CD14-positive monocyte (primary cell): Measurements from ENCODE around the gene SIDT2. TPM values are rescaled to one million over a fixed set of nuclear protein-coding genes. Genes with fewer than 3 reads are reported as not detected.

Experiments
- DNase-seq, 3 donors: peaks; one replicate each; pipeline ENCODE4 v3.0.0-alpha.2; 2011 to 2022
- H2AFZ ChIP-seq: 2 replicates; pipeline ENCODE4 v1.6.0; 2012; ENCODE audit warnings: mild to moderate bottlenecking, low read depth, low read length, inconsistent platforms; ENCODE audit not compliant: insufficient read depth, poor library complexity, severe bottlenecking
- H3K27ac ChIP-seq, 2 donors: 1 replicate in 1 of 2; 2 replicates in 1 of 2; pipeline ENCODE4 v1.5.1; 2012 to 2013; ENCODE audit warnings: low read length in 2 of 2, control low read depth in 1 of 2, inconsistent platforms in 1 of 2, low read depth in 1 of 2, mild to moderate bottlenecking in 1 of 2
- H3K27me3 ChIP-seq, 2 donors: one replicate each; pipeline versions ENCODE4 v1.6.0 to v1.6.1; 2011 to 2013; ENCODE audit warnings: low read length in 2 of 2; ENCODE audit not compliant: control insufficient read depth in 2 of 2, insufficient read depth in 2 of 2
- H3K36me3 ChIP-seq, 2 donors: replicated peaks in 1 of 2; 1 replicate in 1 of 2; 2 replicates in 1 of 2; pipeline versions ENCODE4 v1.5.1 to v1.6.1; 2012 to 2013; ENCODE audit warnings: low read length in 2 of 2, control low read depth in 1 of 2, inconsistent platforms in 1 of 2, mild to moderate bottlenecking in 1 of 2; ENCODE audit not compliant: insufficient read depth in 2 of 2, control insufficient read depth in 1 of 2
- H3K4me1 ChIP-seq, 2 donors: 1 replicate in 1 of 2; 2 replicates in 1 of 2; pipeline versions ENCODE4 v1.5.1 to v1.6.1; 2012 to 2013; ENCODE audit warnings: low read length in 2 of 2, control low read depth in 1 of 2, inconsistent platforms in 1 of 2, mild to moderate bottlenecking in 1 of 2, moderate library complexity in 1 of 2; ENCODE audit not compliant: insufficient read depth in 2 of 2, control insufficient read depth in 1 of 2
- H3K4me2 ChIP-seq: replicated peaks from 2 replicates; pipeline ENCODE3; 2012; ENCODE audit warnings: low read length, moderate library complexity, mild to moderate bottlenecking; ENCODE audit not compliant: poor library complexity, severe bottlenecking; ENCODE audit errors: extremely low read depth
- H3K4me3 ChIP-seq, 3 experiments: fragments of 200-600 bp in 1 of 3; sonication (generic) in 1 of 3; replicated peaks in 1 of 3; 1 replicate in 2 of 3; 2 replicates in 1 of 3; pipeline ENCODE4 v1.5.1; 2011 to 2013; ENCODE audit warnings: low read length in 3 of 3, mild to moderate bottlenecking in 3 of 3, control low read depth in 2 of 3, low read depth in 2 of 3, inconsistent platforms in 1 of 3, moderate library complexity in 1 of 3
- H3K79me2 ChIP-seq: 2 replicates; pipeline ENCODE4 v1.6.0; 2012; ENCODE audit warnings: mild to moderate bottlenecking, control low read depth, inconsistent platforms, low read length, moderate library complexity; ENCODE audit not compliant: insufficient read depth
- H3K9ac ChIP-seq: 2 replicates; pipeline ENCODE4 v1.6.0; 2017; ENCODE audit warnings: low read length, mild to moderate bottlenecking; ENCODE audit not compliant: insufficient read depth, poor library complexity, severe bottlenecking
- H3K9me3 ChIP-seq, 2 donors: replicated peaks in 1 of 2; 1 replicate in 1 of 2; 2 replicates in 1 of 2; pipeline versions ENCODE4 v1.5.1 to v1.6.1; 2012 to 2013; ENCODE audit warnings: low read length in 2 of 2, control low read depth in 1 of 2; ENCODE audit not compliant: control insufficient read depth in 1 of 2, insufficient read depth in 1 of 2
- H4K20me1 ChIP-seq: 2 replicates; pipeline ENCODE4 v1.6.0; 2012; ENCODE audit warnings: mild to moderate bottlenecking, low read length, control low read depth, moderate library complexity; ENCODE audit not compliant: insufficient read depth
- H3K27ac Mint-ChIP-seq, 7 donors: one replicate each; pipeline ENCODE4 v1.8.0; 2020; ENCODE audit warnings: mild to moderate bottlenecking in 7 of 7, mixed read lengths in 7 of 7, moderate library complexity in 6 of 7, inconsistent platforms in 2 of 7
- H3K27me3 Mint-ChIP-seq, 3 donors: one replicate each; pipeline ENCODE4 v1.8.0; 2021 to 2022; ENCODE audit warnings: low read depth in 3 of 3, mild to moderate bottlenecking in 3 of 3, mixed read lengths in 3 of 3, moderate library complexity in 3 of 3, inconsistent platforms in 1 of 3
- H3K36me3 Mint-ChIP-seq, 2 donors: one replicate each; pipeline ENCODE4 v1.8.0; 2020; ENCODE audit warnings: mixed read lengths in 2 of 2, inconsistent platforms in 1 of 2, mild to moderate bottlenecking in 1 of 2
- H3K4me1 Mint-ChIP-seq: one replicate; pipeline ENCODE4 v1.8.0; 2020; ENCODE audit warnings: mild to moderate bottlenecking, mixed read lengths
- H3K4me3 Mint-ChIP-seq, 2 donors: one replicate each; pipeline ENCODE4 v1.8.0; 2020; ENCODE audit warnings: mild to moderate bottlenecking in 2 of 2, mixed read lengths in 2 of 2, moderate library complexity in 1 of 2
- H3K9me3 Mint-ChIP-seq, 7 donors: one replicate each; pipeline ENCODE4 v1.8.0; 2020 to 2022; ENCODE audit warnings: mixed read lengths in 7 of 7, mild to moderate bottlenecking in 6 of 7, moderate library complexity in 6 of 7, inconsistent platforms in 2 of 7
- WGBS: methylation state at CpG from one replicate; pipeline ENCODE4 v1.1.5; 2013; ENCODE audit warnings: missing lambda C conversion rate; ENCODE audit not compliant: insufficient coverage; 5-methylcytosine and 5-hydroxymethylcytosine counted together
- intact Hi-C, 2 donors: fragments of 100-400 bp; cut with micrococcal nuclease; formaldehyde crosslinking; loops; one replicate each; pipeline versions ENCODE4 v1.15.0 to v1.15.1; 2023
- polyA plus RNA-seq, 3 donors: library from polyadenylated mRNA; depleted of rRNA in 1 of 3; unstranded in 2 of 3; stranded (reverse) in 1 of 3; fragments of 300-500 nt in 2 of 3; fragments of >200 nt in 1 of 3; fragmentation: Illumina TruSeq in 2 of 3; gene quantifications; 1 replicate in 2 of 3; 2 replicates in 1 of 3; pipeline ENCODE4 v1.2.3, GENCODE V29; 2012 to 2021
- TF ChIP-seq, protein P1 (sequence below): fragments of 200-600 bp; IDR thresholded peaks from one replicate; pipeline ENCODE4 v1.8.0; 2022; ENCODE audit warnings: antibody characterized with exemption, mild to moderate bottlenecking

The SIDT2 gene
- polyA plus RNA-seq, 3 donors: 21.8 to 177 (median 41.8) TPM

- Histone ChIP-seq H3K36me3 (peaks cover 28 to 42% of the 10 kb centered on the region in 2 donors), H3K4me3 (no peak overlapping the region), H2AFZ (no peak overlapping the region), H3K79me2 (peaks cover 5% of the 10 kb centered on the region), H3K9me3 (no peaks in the 10 kb centered on the region), H3K27ac (peak overlapping the region in 1 of 2 donors; percentile 18), H4K20me1 (peaks cover 24% of the 10 kb centered on the region), H3K4me1 (peaks cover 0 to 4% of the 10 kb centered on the region in 2 donors), H3K9ac (no peak overlapping the region), H3K4me2 (no peak overlapping the region), H3K27me3 (no peaks in the 10 kb centered on the region)
- peak overlapping the region in 4 of 7 donors; percentile 11 to 42 (median 35) for H3K27ac Mint-ChIP-seq
- peaks cover 0 to 3% (median 0%) of the 10 kb centered on the region in 7 donors for H3K9me3 Mint-ChIP-seq
- H3K27me3 Mint-ChIP-seq: no peaks in the 10 kb centered on the region
- intact Hi-C loops: no loop called here
- 91% methylated on average over 7 of the region's 14 CpGs for WGBS
- DNase-seq: no peak
- H3K36me3 Mint-ChIP-seq: peaks cover 28 to 43% of the 10 kb centered on the region in 2 donors
- TF ChIP-seq, protein P1, sequence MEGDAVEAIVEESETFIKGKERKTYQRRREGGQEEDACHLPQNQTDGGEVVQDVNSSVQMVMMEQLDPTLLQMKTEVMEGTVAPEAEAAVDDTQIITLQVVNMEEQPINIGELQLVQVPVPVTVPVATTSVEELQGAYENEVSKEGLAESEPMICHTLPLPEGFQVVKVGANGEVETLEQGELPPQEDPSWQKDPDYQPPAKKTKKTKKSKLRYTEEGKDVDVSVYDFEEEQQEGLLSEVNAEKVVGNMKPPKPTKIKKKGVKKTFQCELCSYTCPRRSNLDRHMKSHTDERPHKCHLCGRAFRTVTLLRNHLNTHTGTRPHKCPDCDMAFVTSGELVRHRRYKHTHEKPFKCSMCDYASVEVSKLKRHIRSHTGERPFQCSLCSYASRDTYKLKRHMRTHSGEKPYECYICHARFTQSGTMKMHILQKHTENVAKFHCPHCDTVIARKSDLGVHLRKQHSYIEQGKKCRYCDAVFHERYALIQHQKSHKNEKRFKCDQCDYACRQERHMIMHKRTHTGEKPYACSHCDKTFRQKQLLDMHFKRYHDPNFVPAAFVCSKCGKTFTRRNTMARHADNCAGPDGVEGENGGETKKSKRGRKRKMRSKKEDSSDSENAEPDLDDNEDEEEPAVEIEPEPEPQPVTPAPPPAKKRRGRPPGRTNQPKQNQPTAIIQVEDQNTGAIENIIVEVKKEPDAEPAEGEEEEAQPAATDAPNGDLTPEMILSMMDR: no peak
- H3K4me1 Mint-ChIP-seq: peaks cover 7% of the 10 kb centered on the region
- no peak overlapping the region for H3K4me3 Mint-ChIP-seq
These were observed 5.7 kb upstream of the SIDT2 start for GRCh38 chr11:117172724-117173421.

DNA sequence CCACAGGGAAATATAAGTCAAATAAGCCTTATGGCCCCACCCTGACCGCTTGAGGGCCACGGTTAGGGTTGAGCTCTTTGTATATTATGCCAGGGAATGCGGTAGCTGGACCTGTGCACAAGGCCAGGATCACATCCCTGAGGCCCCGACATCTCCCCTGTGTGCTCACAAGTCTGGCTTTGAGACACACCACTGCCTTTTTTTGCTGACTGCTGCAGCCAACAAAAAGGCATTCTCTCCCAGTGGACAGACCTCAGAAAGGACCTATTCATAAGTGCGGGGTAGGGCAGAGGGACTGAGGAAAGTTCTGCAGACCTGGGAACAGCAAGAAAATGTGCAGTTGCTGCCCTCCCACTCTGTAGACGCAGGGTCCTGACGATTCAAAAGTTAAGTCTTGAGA, 3.4 kb upstream of the SIDT2 start:
- peak overlapping the region in 1 of 7 donors; percentile 11 for H3K27ac Mint-ChIP-seq
- WGBS: 88% methylated on average over 7 of the region's 7 CpGs
- intact Hi-C loops: no loop called here

More for the DNA sequence above, 3.4 kb upstream of the SIDT2 start:
- Mint-ChIP-seq H3K27me3 (no peaks in the 10 kb centered on the region), H3K9me3 (peaks cover 0 to 3% (median 0%) of the 10 kb centered on the region in 7 donors), H3K4me1 (peaks cover 20% of the 10 kb centered on the region), H3K36me3 (peaks cover 9 to 22% of the 10 kb centered on the region in 2 donors), H3K4me3 (no peak overlapping the region)
- no peak overlapping the region for H3K27ac ChIP-seq
- peaks cover 13 to 21% of the 10 kb centered on the region in 2 donors for H3K4me1 ChIP-seq
- peaks cover 3% of the 10 kb centered on the region for H4K20me1 ChIP-seq
- H3K4me3 ChIP-seq: no peak overlapping the region
- TF ChIP-seq, protein P1: no peak
- H3K36me3 ChIP-seq: peaks cover 12 to 19% of the 10 kb centered on the region in 2 donors
- H3K9me3 ChIP-seq: no peaks in the 10 kb centered on the region
- no peak overlapping the region for H3K4me2 ChIP-seq
- DNase-seq: no peak
- H3K79me2 ChIP-seq: peaks cover 11% of the 10 kb centered on the region
- H3K9ac ChIP-seq: no peak overlapping the region
- H2AFZ ChIP-seq: no peak overlapping the region
- H3K27me3 ChIP-seq: no peaks in the 10 kb centered on the region
